Tibial artery (tissue), 4 donors: ENCODE results near the gene SLC22A7.

Experiments used
- DNase-seq, 2 donors: peaks; one replicate each; pipeline ENCODE4 v3.0.0-alpha.2; 2019
- H3K27ac ChIP-seq, 2 donors: fragments of 200-600 bp; sonication (generic) in 1 of 2; 1 replicate in 1 of 2; 2 replicates in 1 of 2; pipeline ENCODE4 v1.5.1; 2018 to 2019; ENCODE audit warnings: mild to moderate bottlenecking in 1 of 2
- H3K27me3 ChIP-seq, 2 donors: fragments of 200-600 bp; sonication (generic) in 1 of 2; one replicate each; pipeline versions ENCODE4 v1.5.1 to v1.6.0; 2016 to 2019
- H3K36me3 ChIP-seq, 3 donors: fragments of 200-600 bp; sonication (generic) in 2 of 3; one replicate each; pipeline ENCODE4 v1.5.1; 2016 to 2019; ENCODE audit warnings: mild to moderate bottlenecking in 2 of 3
- H3K4me1 ChIP-seq, 4 donors: fragments of 200-600 bp; sonication (generic) in 2 of 4; 1 replicate in 3 of 4; 2 replicates in 1 of 4; pipeline ENCODE4 v1.5.1; 2016 to 2019
- H3K4me3 ChIP-seq, 2 donors: fragments of 200-600 bp; sonication (generic) in 1 of 2; 1 replicate in 1 of 2; 2 replicates in 1 of 2; pipeline ENCODE4 v1.5.1; 2018 to 2019; ENCODE audit warnings: mild to moderate bottlenecking in 2 of 2
- H3K9me3 ChIP-seq, 3 donors: fragments of 200-600 bp; sonication (generic) in 1 of 3; one replicate each; pipeline ENCODE4 v1.5.1; 2016 to 2019
- intact Hi-C: fragments of 100-400 bp; cut with DNase I; formaldehyde crosslinking; loops from one replicate; pipeline ENCODE4 v1.15.0; 2023; ENCODE audit warnings: low total_unique reads
- TF ChIP-seq, protein P1 (sequence below), 2 experiments: fragments of 200-600 bp in 1 of 2; fragments of 450-650 bp in 1 of 2; IDR thresholded peaks; one replicate each; pipeline ENCODE4 v1.5.1; 2017 to 2019; ENCODE audit warnings: antibody characterized with exemption in 2 of 2, mild to moderate bottlenecking in 1 of 2, moderate library complexity in 1 of 2

Gene SLC22A7

DNA sequence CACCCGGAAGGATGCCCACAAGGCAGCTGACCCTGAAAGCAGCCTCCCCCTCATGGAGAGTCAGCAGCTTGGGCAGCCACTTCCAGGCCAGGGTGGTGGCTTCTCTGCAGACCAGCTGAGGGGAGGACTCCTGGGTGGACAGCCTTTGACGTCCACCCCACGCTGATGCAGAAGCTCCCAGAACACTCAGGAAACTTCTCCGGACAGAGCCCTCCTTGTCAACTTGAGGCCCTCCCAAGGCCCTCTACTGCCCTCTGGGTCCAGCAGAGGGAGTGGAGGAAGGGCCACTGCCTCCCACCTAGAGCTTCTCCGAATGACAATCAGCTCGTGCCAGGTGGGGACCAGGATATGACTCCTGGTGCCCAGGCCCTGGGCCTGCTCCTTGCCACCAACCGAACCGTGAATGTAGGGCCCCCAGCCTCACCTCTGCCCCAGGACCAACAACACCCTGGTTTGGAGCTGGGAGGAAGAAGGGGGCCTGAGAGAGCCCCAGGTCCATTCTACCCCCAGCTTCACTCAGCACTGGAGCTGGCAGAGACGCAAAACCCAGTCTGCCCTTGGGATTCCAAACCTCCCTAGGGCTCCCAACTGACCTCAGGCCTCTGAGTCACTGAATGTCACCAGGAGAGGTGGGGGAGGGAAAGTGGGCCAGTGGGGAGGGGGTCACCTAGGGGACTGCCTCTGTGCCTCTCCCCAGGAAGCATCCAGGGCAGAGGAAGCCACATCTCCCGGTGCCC is 10.9 kb upstream of the SLC22A7 start:
- no peak overlapping the region for H3K27ac ChIP-seq
- no peaks in the 10 kb centered on the region for H3K9me3 ChIP-seq
- peaks cover 0 to 44% of the 10 kb centered on the region in 2 donors for H3K27me3 ChIP-seq
- peaks cover 0 to 8% (median 0%) of the 10 kb centered on the region in 4 donors for H3K4me1 ChIP-seq
- TF ChIP-seq, protein P1, sequence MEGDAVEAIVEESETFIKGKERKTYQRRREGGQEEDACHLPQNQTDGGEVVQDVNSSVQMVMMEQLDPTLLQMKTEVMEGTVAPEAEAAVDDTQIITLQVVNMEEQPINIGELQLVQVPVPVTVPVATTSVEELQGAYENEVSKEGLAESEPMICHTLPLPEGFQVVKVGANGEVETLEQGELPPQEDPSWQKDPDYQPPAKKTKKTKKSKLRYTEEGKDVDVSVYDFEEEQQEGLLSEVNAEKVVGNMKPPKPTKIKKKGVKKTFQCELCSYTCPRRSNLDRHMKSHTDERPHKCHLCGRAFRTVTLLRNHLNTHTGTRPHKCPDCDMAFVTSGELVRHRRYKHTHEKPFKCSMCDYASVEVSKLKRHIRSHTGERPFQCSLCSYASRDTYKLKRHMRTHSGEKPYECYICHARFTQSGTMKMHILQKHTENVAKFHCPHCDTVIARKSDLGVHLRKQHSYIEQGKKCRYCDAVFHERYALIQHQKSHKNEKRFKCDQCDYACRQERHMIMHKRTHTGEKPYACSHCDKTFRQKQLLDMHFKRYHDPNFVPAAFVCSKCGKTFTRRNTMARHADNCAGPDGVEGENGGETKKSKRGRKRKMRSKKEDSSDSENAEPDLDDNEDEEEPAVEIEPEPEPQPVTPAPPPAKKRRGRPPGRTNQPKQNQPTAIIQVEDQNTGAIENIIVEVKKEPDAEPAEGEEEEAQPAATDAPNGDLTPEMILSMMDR (IDR thresholded peaks at IDR 0.05): no peak
- no peak overlapping the region for H3K4me3 ChIP-seq
- H3K36me3 ChIP-seq: no peaks in the 10 kb centered on the region
- no peak for DNase-seq
- intact Hi-C loops: no loop called here

DNA sequence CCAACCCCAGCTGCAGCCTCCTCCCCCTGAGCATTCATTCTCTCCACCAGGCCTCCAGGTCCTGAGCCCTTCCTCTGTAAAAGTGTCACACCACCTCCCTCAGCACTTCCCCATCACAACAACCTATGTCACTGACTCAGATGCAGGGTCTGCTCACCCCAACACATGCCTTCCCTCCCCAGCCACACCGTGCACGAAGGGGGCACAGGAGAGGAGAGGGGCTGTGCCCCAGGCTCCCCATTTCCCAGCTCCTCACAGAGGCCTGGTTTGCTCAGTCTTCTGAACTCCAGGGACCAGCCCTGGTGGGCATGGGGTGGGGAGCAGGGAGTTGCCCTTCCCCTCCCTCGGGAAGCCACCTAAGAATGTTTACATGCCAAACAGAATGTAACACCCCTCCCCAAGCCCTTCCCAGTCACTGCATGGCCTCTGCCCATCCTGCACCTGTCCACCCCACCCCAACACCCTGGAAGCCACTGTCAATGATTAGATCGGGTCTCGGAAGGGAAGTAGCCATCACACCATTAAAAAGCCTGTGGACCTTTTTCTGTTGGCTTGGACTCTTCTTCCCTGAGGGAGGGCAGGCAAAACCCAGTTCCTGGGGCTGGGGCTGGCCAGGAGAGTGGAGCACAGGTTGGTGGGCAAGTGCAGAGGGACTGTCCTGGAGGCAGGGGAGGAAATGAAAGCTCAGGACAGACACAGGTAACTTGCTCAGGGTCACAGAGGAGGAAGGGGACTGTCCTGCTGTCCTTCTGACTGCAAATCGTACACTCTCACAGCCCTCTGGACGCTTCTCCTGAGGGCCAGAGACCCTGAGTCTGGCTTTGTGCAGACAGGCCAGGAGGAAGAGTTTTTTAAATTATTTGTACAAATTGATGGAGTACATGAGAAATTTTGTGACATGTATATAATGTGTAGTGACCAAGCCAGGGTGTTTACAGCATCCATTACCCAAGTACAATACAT is 10.1 kb upstream of the SLC22A7 start:
- intact Hi-C loops: no loop called here

DNA sequence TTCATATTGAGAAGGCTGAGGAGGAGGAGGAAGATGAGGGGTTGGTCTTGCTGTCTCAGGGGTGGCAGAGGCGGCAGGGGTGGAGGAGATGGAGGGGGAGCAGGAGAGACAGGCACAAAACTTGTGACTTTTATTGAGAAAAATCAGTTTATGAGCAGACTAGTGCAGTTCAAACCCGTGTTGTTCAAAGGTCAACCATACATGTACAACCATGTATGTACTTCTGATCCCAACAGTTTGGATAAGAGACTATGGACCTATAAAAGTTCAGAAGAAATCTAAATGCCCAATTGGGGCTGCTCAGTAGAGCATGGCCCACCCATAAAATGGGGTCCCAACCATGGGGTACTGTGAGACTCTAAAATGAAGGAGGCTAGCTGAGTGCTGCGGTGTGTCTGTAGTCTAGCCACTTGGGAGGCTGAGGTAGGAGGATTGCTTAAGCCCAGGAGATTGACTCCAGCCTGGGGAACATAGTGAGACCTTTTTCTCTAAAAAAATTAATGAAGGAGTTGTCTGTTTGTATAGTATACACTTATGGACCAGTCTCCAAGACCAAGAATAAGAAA is 7.6 kb upstream of the SLC22A7 start:
- peaks cover 0 to 1% (median 0%) of the 10 kb centered on the region in 4 donors for H3K4me1 ChIP-seq
- TF ChIP-seq, protein P1 (IDR thresholded peaks at IDR 0.05): no peak
- H3K36me3 ChIP-seq: no peaks in the 10 kb centered on the region
- H3K27ac ChIP-seq: no peak overlapping the region
- no peaks in the 10 kb centered on the region for H3K9me3 ChIP-seq
- no peak for DNase-seq
- intact Hi-C loops: no loop called here
- H3K4me3 ChIP-seq: no peak overlapping the region
- peaks cover 0 to 11% of the 10 kb centered on the region in 2 donors for H3K27me3 ChIP-seq

More for the DNA sequence above, 10.1 kb upstream of the SLC22A7 start:
- H3K4me1 ChIP-seq: peaks cover 0 to 8% (median 0%) of the 10 kb centered on the region in 4 donors
- peaks cover 0 to 35% of the 10 kb centered on the region in 2 donors for H3K27me3 ChIP-seq
- TF ChIP-seq, protein P1 (IDR thresholded peaks at IDR 0.05): no peak
- no peak overlapping the region for H3K27ac ChIP-seq
- no peaks in the 10 kb centered on the region for H3K9me3 ChIP-seq
- no peak overlapping the region for H3K4me3 ChIP-seq
- no peak for DNase-seq
- H3K36me3 ChIP-seq: no peaks in the 10 kb centered on the region

DNA sequence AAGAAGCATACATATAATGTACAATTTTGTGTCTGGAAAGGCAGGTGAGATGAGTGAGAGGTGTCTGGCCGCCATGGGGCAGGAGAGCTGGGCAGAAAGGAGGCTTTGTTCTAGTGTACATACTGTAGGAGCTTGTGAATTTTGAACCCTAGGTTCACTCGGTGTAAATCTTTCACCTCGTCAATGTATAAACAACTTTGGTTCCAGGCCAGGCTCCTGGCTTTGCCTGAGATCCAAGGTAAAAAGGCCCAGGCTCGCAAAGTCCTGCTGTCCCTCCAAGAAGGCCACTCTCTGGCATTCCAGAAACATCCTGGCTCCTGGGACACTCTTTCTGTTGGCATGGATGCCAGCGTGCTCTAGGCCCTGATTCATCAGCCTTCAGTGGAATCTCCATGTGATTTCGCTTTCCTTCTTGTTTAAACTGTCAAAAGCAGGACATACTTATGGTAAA is 7.1 kb upstream of the SLC22A7 start:
- DNase-seq: no peak
- Histone ChIP-seq H3K27ac (no peak overlapping the region), H3K9me3 (no peaks in the 10 kb centered on the region), H3K36me3 (no peaks in the 10 kb centered on the region), H3K4me3 (no peak overlapping the region), H3K27me3 (peaks cover 0 to 6% of the 10 kb centered on the region in 2 donors), H3K4me1 (no peaks in the 10 kb centered on the region)
- TF ChIP-seq, protein P1 (IDR thresholded peaks at IDR 0.05): no peak
- intact Hi-C loops: no loop called here

DNA sequence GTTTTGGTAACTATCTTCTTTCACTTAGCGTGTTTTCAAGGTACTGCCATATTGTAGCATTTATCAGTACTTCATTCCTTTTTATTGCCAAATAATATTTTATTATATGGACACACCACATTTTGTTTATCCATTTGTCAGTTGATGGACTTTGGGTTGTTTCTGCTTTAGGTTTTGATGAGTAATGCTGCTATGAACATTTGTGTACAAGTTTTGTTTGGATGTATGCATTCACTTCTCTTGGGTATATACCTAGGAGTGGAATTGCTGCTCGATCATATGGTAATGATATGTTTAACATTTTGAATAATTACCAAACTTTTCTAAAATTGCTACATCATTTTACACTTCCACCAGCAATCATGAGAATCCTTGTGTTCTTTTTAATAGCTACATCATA is 6.4 kb upstream of the SLC22A7 start:
- DNase-seq: no peak
- H3K4me1 ChIP-seq: no peaks in the 10 kb centered on the region
- no peaks in the 10 kb centered on the region for H3K9me3 ChIP-seq
- no peak overlapping the region for H3K4me3 ChIP-seq
- no peaks in the 10 kb centered on the region for H3K27me3 ChIP-seq
- TF ChIP-seq, protein P1 (IDR thresholded peaks at IDR 0.05): no peak
- H3K27ac ChIP-seq: no peak overlapping the region
- no peaks in the 10 kb centered on the region for H3K36me3 ChIP-seq
- intact Hi-C loops: no loop called here
